K562 (cell line): ENCODE measurements around the gene TXNL1. TPM values are rescaled to one million over a fixed set of nuclear protein-coding genes. Genes with fewer than 3 reads are reported as not detected.

Experiments used
- BHLHE40 ChIP-seq: IDR thresholded peaks from 2 replicates; pipeline ENCODE4 v1.6.1; 2011; ENCODE audit warnings: low read length, improper control_type of control experiment
- ERF ChIP-seq: fragments of 450-650 bp; formaldehyde crosslinking; IDR thresholded peaks from 2 replicates; pipeline ENCODE4 v1.4.0; 2020; ENCODE audit warnings: mild to moderate bottlenecking, mixed read lengths
- FOXJ3 ChIP-seq: sonication (generic); formaldehyde crosslinking; IDR thresholded peaks from 2 replicates; pipeline ENCODE4 v1.4.0; 2020; ENCODE audit warnings: mild to moderate bottlenecking, missing genetic modification reagents
- FOXM1 ChIP-seq, 2 experiments: fragments of 450-650 bp in 1 of 2; sonication (generic) in 1 of 2; formaldehyde crosslinking in 1 of 2; IDR thresholded peaks; 2 replicates each; pipeline versions ENCODE4 v1.6.1 to v1.9.0; 2017 to 2022; ENCODE audit warnings: low read depth in 2 of 2, mild to moderate bottlenecking in 2 of 2, missing genetic modification reagents in 1 of 2, moderate library complexity in 1 of 2
- MIER1 ChIP-seq: fragments of 450-650 bp; IDR thresholded peaks from 2 replicates; pipeline ENCODE4 v1.6.1; 2016; ENCODE audit warnings: antibody characterized with exemption, mild to moderate bottlenecking, low read depth
- MTA3 ChIP-seq: fragments of 450-650 bp; formaldehyde crosslinking; IDR thresholded peaks from 2 replicates; pipeline ENCODE4 v1.6.1; 2017; ENCODE audit warnings: mild to moderate bottlenecking, borderline replicate concordance
- POLR2A ChIP-seq: fragments of 450-650 bp; conservative IDR thresholded peaks from 2 replicates; pipeline ENCODE4 v1.6.1; 2016
- PTTG1 ChIP-seq: fragments of 450-650 bp; IDR thresholded peaks from 2 replicates; pipeline ENCODE4 v1.6.1; 2016; ENCODE audit warnings: low read depth, mild to moderate bottlenecking, missing genetic modification characterization, missing compliant biosample characterization
- RUNX1 ChIP-seq: sonication (generic); IDR thresholded peaks from 2 replicates; pipeline ENCODE4 v1.6.1; 2016; ENCODE audit warnings: antibody characterized with exemption, low read depth
- TCF3 ChIP-seq: sonication (generic); formaldehyde crosslinking; IDR thresholded peaks from 2 replicates; pipeline ENCODE4 v1.4.0; 2020; ENCODE audit warnings: mild to moderate bottlenecking, missing genetic modification reagents
- WHSC1 ChIP-seq: IDR thresholded peaks from one replicate; pipeline ENCODE4 v1.6.1; 2012; ENCODE audit warnings: low read length, control low read depth, inconsistent platforms
- ZEB2 ChIP-seq: fragments of 450-650 bp; IDR thresholded peaks from 2 replicates; pipeline ENCODE4 v1.6.1; 2016
- ZNF134 ChIP-seq: fragments of 250-450 bp; sonication (Bioruptor Pico); conservative IDR thresholded peaks from 2 replicates; pipeline ENCODE4 v1.4.0; 2020
- ZNF274 ChIP-seq: IDR thresholded peaks from 2 replicates; pipeline ENCODE4 v1.6.1; 2011; ENCODE audit warnings: low read depth, mild to moderate bottlenecking, low read length, moderate library complexity, borderline replicate concordance
- ZNF384 ChIP-seq: IDR thresholded peaks from 2 replicates; pipeline ENCODE4 v1.6.1; 2012; ENCODE audit warnings: low read depth, low read length, improper control_type of control experiment
- polyA plus RNA-seq, 8 experiments: library from polyadenylated mRNA; depleted of rRNA in 4 of 8; stranded (reverse) in 5 of 8; unstranded in 3 of 8; fragments of >200 nt; fragmentation: Nextera tagmentation in 2 of 8; fragmentation: Illumina TruSeq in 1 of 8; extraction: Ambion mirVana in 2 of 8; extraction: Trizol in 1 of 8; gene quantifications; 2 replicates each; pipeline versions ENCODE4 v1.2.1 to v1.2.3, GENCODE V29; 2011 to 2014; ENCODE audit warnings: inconsistent platforms in 1 of 8, missing spikeins in 1 of 8
- total RNA-seq, 7 experiments: library from RNA; depleted of rRNA in 6 of 7; stranded (reverse); fragments of >200 nt in 6 of 7; fragmentation: Illumina TruSeq in 2 of 7; extraction: Trizol in 2 of 7; gene quantifications; 2 replicates each; pipeline versions ENCODE4 v1.2.1 to v1.2.3, GENCODE V29; 2011 to 2021; ENCODE audit warnings: low replicate concordance in 1 of 7
- TF ChIP-seq, protein P1 (sequence below): fragments of 250-450 bp; sonication (Bioruptor Pico); IDR thresholded peaks from 2 replicates; pipeline ENCODE4 v1.9.0; 2021; ENCODE audit warnings: mild to moderate bottlenecking, inconsistent platforms
- TF ChIP-seq, protein P2 (sequence below), 2 experiments: IDR thresholded peaks in 1 of 2; conservative IDR thresholded peaks in 1 of 2; 2 replicates each; pipeline ENCODE4 v1.6.1; 2016; ENCODE audit warnings: low read depth in 2 of 2, mild to moderate bottlenecking in 1 of 2, missing compliant biosample characterization in 1 of 2, missing genetic modification characterization in 1 of 2, moderate library complexity in 1 of 2
- TF ChIP-seq, protein P3 (sequence below): IDR thresholded peaks from 3 replicates; pipeline ENCODE4 v1.6.1; 2011; ENCODE audit warnings: borderline replicate concordance, mild to moderate bottlenecking, moderate library complexity; ENCODE audit not compliant: insufficient read length; ENCODE audit errors: extremely low read depth
- TF ChIP-seq, protein P4 (sequence below): IDR thresholded peaks from 2 replicates; pipeline ENCODE4 v1.6.1; 2011; ENCODE audit not compliant: insufficient read length; ENCODE audit errors: extremely low read depth

TXNL1 gene
- total and polyA plus RNA-seq, 9 of the 15 experiments (the other 6 are each of a cell fraction or from before 2014, with no cell fraction given), result 45.4 to 103 (median 65.7) TPM

DNA sequence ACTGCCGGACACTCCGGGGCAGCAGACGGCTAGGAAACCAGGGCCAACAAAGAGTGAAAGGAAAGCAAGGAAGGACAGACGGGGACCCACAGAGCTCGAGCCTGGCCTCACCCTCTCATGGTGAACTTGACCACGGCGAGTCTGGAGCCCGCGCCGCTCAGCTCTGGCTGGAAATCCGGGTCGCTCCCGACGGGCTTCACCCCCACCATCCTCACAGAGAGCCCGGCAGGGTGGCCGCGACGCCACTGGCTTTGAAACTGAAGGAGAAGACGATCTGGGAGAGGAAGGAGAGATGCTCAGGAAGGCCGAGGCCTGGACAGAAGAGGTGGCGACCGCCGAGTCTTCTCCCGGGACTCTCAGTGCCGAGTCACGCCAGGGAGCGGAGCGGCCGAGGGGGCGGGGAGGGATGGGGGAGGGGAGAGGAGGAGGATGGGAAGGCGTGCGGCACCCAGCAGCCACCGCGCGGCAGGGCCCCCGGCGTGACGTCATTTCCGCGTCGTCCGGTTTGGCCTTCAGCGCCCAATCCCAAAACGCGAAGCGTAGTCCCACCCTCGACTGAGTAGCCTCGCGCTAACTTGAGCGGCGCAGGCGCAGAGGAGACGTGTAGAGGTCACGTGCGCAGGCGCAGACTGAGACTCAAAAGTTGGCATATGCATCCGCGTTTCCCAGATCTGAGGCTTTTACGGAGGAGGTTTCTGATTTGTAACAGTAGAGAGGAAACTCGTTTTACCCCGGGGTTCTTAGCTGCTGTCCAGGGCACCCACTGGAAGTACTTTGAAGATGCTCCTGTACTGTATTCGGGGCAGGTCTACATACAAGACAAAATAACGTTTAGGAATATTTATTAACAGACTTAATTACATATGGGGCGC, at the start of gene TXNL1 (continued):
- TF ChIP-seq, protein P1, sequence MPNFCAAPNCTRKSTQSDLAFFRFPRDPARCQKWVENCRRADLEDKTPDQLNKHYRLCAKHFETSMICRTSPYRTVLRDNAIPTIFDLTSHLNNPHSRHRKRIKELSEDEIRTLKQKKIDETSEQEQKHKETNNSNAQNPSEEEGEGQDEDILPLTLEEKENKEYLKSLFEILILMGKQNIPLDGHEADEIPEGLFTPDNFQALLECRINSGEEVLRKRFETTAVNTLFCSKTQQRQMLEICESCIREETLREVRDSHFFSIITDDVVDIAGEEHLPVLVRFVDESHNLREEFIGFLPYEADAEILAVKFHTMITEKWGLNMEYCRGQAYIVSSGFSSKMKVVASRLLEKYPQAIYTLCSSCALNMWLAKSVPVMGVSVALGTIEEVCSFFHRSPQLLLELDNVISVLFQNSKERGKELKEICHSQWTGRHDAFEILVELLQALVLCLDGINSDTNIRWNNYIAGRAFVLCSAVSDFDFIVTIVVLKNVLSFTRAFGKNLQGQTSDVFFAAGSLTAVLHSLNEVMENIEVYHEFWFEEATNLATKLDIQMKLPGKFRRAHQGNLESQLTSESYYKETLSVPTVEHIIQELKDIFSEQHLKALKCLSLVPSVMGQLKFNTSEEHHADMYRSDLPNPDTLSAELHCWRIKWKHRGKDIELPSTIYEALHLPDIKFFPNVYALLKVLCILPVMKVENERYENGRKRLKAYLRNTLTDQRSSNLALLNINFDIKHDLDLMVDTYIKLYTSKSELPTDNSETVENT, result no peak
- TF ChIP-seq, protein P2, sequence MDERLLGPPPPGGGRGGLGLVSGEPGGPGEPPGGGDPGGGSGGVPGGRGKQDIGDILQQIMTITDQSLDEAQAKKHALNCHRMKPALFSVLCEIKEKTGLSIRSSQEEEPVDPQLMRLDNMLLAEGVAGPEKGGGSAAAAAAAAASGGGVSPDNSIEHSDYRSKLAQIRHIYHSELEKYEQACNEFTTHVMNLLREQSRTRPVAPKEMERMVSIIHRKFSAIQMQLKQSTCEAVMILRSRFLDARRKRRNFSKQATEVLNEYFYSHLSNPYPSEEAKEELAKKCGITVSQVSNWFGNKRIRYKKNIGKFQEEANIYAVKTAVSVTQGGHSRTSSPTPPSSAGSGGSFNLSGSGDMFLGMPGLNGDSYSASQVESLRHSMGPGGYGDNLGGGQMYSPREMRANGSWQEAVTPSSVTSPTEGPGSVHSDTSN (CRISPR knock-in tag; IDR thresholded peaks at IDR 0.05; ENCODE audit: low read depth), result no peak
- TF ChIP-seq, protein P2 (tag; conservative IDR thresholded peaks at IDR 0.05; ENCODE audit: low read depth), result no peak
- TF ChIP-seq, protein P3, sequence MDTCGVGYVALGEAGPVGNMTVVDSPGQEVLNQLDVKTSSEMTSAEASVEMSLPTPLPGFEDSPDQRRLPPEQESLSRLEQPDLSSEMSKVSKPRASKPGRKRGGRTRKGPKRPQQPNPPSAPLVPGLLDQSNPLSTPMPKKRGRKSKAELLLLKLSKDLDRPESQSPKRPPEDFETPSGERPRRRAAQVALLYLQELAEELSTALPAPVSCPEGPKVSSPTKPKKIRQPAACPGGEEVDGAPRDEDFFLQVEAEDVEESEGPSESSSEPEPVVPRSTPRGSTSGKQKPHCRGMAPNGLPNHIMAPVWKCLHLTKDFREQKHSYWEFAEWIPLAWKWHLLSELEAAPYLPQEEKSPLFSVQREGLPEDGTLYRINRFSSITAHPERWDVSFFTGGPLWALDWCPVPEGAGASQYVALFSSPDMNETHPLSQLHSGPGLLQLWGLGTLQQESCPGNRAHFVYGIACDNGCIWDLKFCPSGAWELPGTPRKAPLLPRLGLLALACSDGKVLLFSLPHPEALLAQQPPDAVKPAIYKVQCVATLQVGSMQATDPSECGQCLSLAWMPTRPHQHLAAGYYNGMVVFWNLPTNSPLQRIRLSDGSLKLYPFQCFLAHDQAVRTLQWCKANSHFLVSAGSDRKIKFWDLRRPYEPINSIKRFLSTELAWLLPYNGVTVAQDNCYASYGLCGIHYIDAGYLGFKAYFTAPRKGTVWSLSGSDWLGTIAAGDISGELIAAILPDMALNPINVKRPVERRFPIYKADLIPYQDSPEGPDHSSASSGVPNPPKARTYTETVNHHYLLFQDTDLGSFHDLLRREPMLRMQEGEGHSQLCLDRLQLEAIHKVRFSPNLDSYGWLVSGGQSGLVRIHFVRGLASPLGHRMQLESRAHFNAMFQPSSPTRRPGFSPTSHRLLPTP, result no peak
- TF ChIP-seq ZNF134 (no peak), ZNF274 (no peak), PTTG1 (no peak), POLR2A (peak; percentile 80), FOXM1 (IDR thresholded peaks at IDR 0.05; ENCODE audit: low read depth) (no peak), FOXM1 (CRISPR knock-in tag; IDR thresholded peaks at IDR 0.05; ENCODE audit: low read depth) (no peak), ERF (CRISPR knock-in tag) (no peak), MTA3 (no peak), RUNX1 (no peak), MIER1 (no peak), TCF3 (no peak), BHLHE40 (peak; percentile 93), WHSC1 (no peak), FOXJ3 (CRISPR knock-in tag) (no peak), ZNF384 (no peak), ZEB2 (no peak)
- TF ChIP-seq, protein P4, sequence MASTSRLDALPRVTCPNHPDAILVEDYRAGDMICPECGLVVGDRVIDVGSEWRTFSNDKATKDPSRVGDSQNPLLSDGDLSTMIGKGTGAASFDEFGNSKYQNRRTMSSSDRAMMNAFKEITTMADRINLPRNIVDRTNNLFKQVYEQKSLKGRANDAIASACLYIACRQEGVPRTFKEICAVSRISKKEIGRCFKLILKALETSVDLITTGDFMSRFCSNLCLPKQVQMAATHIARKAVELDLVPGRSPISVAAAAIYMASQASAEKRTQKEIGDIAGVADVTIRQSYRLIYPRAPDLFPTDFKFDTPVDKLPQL, result no peak
